ENCODE data around the gene NUP50.

Gene NUP50

GRCh38 chr22:45225732-45226502, 62.2 kb downstream of the NUP50 start:
- H3K27me3 ChIP-seq (ENCODE audit: control insufficient read depth in 1 of 2, insufficient read depth in 2 of 2, low read length in 2 of 2) = no peaks in the 10 kb centered on the region
- H3K9me3 ChIP-seq (ENCODE audit: low read length) = no peaks in the 10 kb centered on the region
- no peaks in the 10 kb centered on the region for H3K36me3 ChIP-seq (ENCODE audit: insufficient read depth, low read length)
- H3K4me3 ChIP-seq (ENCODE audit: low read depth in 1 of 2, low read length in 2 of 2) = no peak overlapping the region
- no peak overlapping the region for H3K27ac ChIP-seq (ENCODE audit: low read depth, low read length)
- peaks cover 18% of the 10 kb centered on the region for H3K4me1 ChIP-seq (ENCODE audit: insufficient read depth, low read length)
- H3K9ac ChIP-seq (ENCODE audit: low read length) = no peak overlapping the region

- Histone ChIP-seq H3K4me1 (ENCODE audit: insufficient read depth, low read length) (peaks cover 18% of the 10 kb centered on the region), H3K9ac (ENCODE audit: low read length) (no peak overlapping the region), H3K4me3 (ENCODE audit: low read depth in 1 of 2, low read length in 2 of 2) (no peak overlapping the region), H3K27ac (ENCODE audit: low read depth, low read length) (no peak overlapping the region), H3K9me3 (ENCODE audit: low read length) (no peaks in the 10 kb centered on the region), H3K36me3 (ENCODE audit: insufficient read depth, low read length) (no peaks in the 10 kb centered on the region), H3K27me3 (ENCODE audit: control insufficient read depth in 1 of 2, insufficient read depth in 2 of 2, low read length in 2 of 2) (no peaks in the 10 kb centered on the region)
Observed at GRCh38 chr22:45226503-45227186, 62.9 kb downstream of the NUP50 start.

- Histone ChIP-seq H3K27me3 (ENCODE audit: control insufficient read depth in 1 of 2, insufficient read depth in 2 of 2, low read length in 2 of 2) (no peaks in the 10 kb centered on the region), H3K9ac (ENCODE audit: low read length) (no peak overlapping the region), H3K9me3 (ENCODE audit: low read length) (no peaks in the 10 kb centered on the region), H3K36me3 (ENCODE audit: insufficient read depth, low read length) (no peaks in the 10 kb centered on the region), H3K4me1 (ENCODE audit: insufficient read depth, low read length) (peaks cover 18% of the 10 kb centered on the region), H3K27ac (ENCODE audit: low read depth, low read length) (peak overlapping the region; percentile 3), H3K4me3 (ENCODE audit: low read depth in 1 of 2, low read length in 2 of 2) (no peak overlapping the region)
Observed at GRCh38 chr22:45227645-45228400, 64.1 kb downstream of the NUP50 start.

GRCh38 chr22:45228401-45228754, 64.7 kb downstream of the NUP50 start:
- Histone ChIP-seq H3K9me3 (ENCODE audit: low read length) (no peaks in the 10 kb centered on the region), H3K9ac (ENCODE audit: low read length) (no peak overlapping the region), H3K4me1 (ENCODE audit: insufficient read depth, low read length) (peaks cover 18% of the 10 kb centered on the region), H3K4me3 (ENCODE audit: low read depth in 1 of 2, low read length in 2 of 2) (no peak overlapping the region), H3K27me3 (ENCODE audit: control insufficient read depth in 1 of 2, insufficient read depth in 2 of 2, low read length in 2 of 2) (no peaks in the 10 kb centered on the region), H3K36me3 (ENCODE audit: insufficient read depth, low read length) (no peaks in the 10 kb centered on the region), H3K27ac (ENCODE audit: low read depth, low read length) (no peak overlapping the region)

- H3K9me3 ChIP-seq (ENCODE audit: low read length) = no peaks in the 10 kb centered on the region
- no peak overlapping the region for H3K4me3 ChIP-seq (ENCODE audit: low read depth in 1 of 2, low read length in 2 of 2)
- H3K4me1 ChIP-seq (ENCODE audit: insufficient read depth, low read length) = peaks cover 18% of the 10 kb centered on the region
- no peak overlapping the region for H3K9ac ChIP-seq (ENCODE audit: low read length)
- H3K27ac ChIP-seq (ENCODE audit: low read depth, low read length) = no peak overlapping the region
- no peaks in the 10 kb centered on the region for H3K27me3 ChIP-seq (ENCODE audit: control insufficient read depth in 1 of 2, insufficient read depth in 2 of 2, low read length in 2 of 2)
- no peaks in the 10 kb centered on the region for H3K36me3 ChIP-seq (ENCODE audit: insufficient read depth, low read length)
Observed at GRCh38 chr22:45229181-45229580, 65.5 kb downstream of the NUP50 start.

GRCh38 chr22:45230026-45230721, 66.4 kb downstream of the NUP50 start:
- no peaks in the 10 kb centered on the region for H3K27me3 ChIP-seq (ENCODE audit: control insufficient read depth in 1 of 2, insufficient read depth in 2 of 2, low read length in 2 of 2)
- no peak overlapping the region for H3K27ac ChIP-seq (ENCODE audit: low read depth, low read length)
- H3K36me3 ChIP-seq (ENCODE audit: insufficient read depth, low read length) = no peaks in the 10 kb centered on the region
- no peak overlapping the region for H3K4me3 ChIP-seq (ENCODE audit: low read depth in 1 of 2, low read length in 2 of 2)
- H3K9me3 ChIP-seq (ENCODE audit: low read length) = no peaks in the 10 kb centered on the region
- H3K4me1 ChIP-seq (ENCODE audit: insufficient read depth, low read length) = peaks cover 18% of the 10 kb centered on the region
- H3K9ac ChIP-seq (ENCODE audit: low read length) = no peak overlapping the region

- Histone ChIP-seq H3K27me3 (ENCODE audit: control insufficient read depth in 1 of 2, insufficient read depth in 2 of 2, low read length in 2 of 2) (no peaks in the 10 kb centered on the region), H3K36me3 (ENCODE audit: insufficient read depth, low read length) (no peaks in the 10 kb centered on the region), H3K4me1 (ENCODE audit: insufficient read depth, low read length) (peaks cover 9% of the 10 kb centered on the region), H3K9ac (ENCODE audit: low read length) (no peak overlapping the region), H3K27ac (ENCODE audit: low read depth, low read length) (no peak overlapping the region), H3K4me3 (ENCODE audit: low read depth in 1 of 2, low read length in 2 of 2) (no peak overlapping the region), H3K9me3 (ENCODE audit: low read length) (no peaks in the 10 kb centered on the region)
Observed at GRCh38 chr22:45231293-45231692, 67.6 kb downstream of the NUP50 start.

GRCh38 chr22:45233386-45233785, 69.7 kb downstream of the NUP50 start:
- no peak overlapping the region for H3K27ac ChIP-seq (ENCODE audit: low read depth, low read length)
- H3K36me3 ChIP-seq (ENCODE audit: insufficient read depth, low read length) = no peaks in the 10 kb centered on the region
- no peaks in the 10 kb centered on the region for H3K9me3 ChIP-seq (ENCODE audit: low read length)
- no peaks in the 10 kb centered on the region for H3K27me3 ChIP-seq (ENCODE audit: control insufficient read depth in 1 of 2, insufficient read depth in 2 of 2, low read length in 2 of 2)
- no peak overlapping the region for H3K9ac ChIP-seq (ENCODE audit: low read length)
- H3K4me3 ChIP-seq (ENCODE audit: low read depth in 1 of 2, low read length in 2 of 2) = no peak overlapping the region
- no peaks in the 10 kb centered on the region for H3K4me1 ChIP-seq (ENCODE audit: insufficient read depth, low read length)

- no peak overlapping the region for H3K4me3 ChIP-seq (ENCODE audit: low read depth in 1 of 2, low read length in 2 of 2)
- no peaks in the 10 kb centered on the region for H3K27me3 ChIP-seq (ENCODE audit: control insufficient read depth in 1 of 2, insufficient read depth in 2 of 2, low read length in 2 of 2)
- no peak overlapping the region for H3K9ac ChIP-seq (ENCODE audit: low read length)
- no peaks in the 10 kb centered on the region for H3K4me1 ChIP-seq (ENCODE audit: insufficient read depth, low read length)
- H3K27ac ChIP-seq (ENCODE audit: low read depth, low read length) = no peak overlapping the region
- no peaks in the 10 kb centered on the region for H3K36me3 ChIP-seq (ENCODE audit: insufficient read depth, low read length)
- no peaks in the 10 kb centered on the region for H3K9me3 ChIP-seq (ENCODE audit: low read length)
Observed at GRCh38 chr22:45233827-45234226, 70.1 kb downstream of the NUP50 start.

- no peaks in the 10 kb centered on the region for H3K27me3 ChIP-seq (ENCODE audit: control insufficient read depth in 1 of 2, insufficient read depth in 2 of 2, low read length in 2 of 2)
- H3K27ac ChIP-seq (ENCODE audit: low read depth, low read length) = no peak overlapping the region
- peaks cover 13% of the 10 kb centered on the region for H3K4me1 ChIP-seq (ENCODE audit: insufficient read depth, low read length)
- no peak overlapping the region for H3K4me3 ChIP-seq (ENCODE audit: low read depth in 1 of 2, low read length in 2 of 2)
- H3K9ac ChIP-seq (ENCODE audit: low read length) = no peak overlapping the region
- no peaks in the 10 kb centered on the region for H3K36me3 ChIP-seq (ENCODE audit: insufficient read depth, low read length)
- no peaks in the 10 kb centered on the region for H3K9me3 ChIP-seq (ENCODE audit: low read length)
Observed at GRCh38 chr22:45235101-45235777, 71.5 kb downstream of the NUP50 start.
